Glomerular visceral epithelial cell (primary cell): Measurements from ENCODE around the gene NKD1.

Experiments
- DNase-seq: peaks from one replicate; pipeline ENCODE4 v3.0.0-alpha.2; 2016; ENCODE audit errors: extremely low spot score

The NKD1 gene

GRCh38 chr16:50694206-50694605 is 146.0 kb downstream of the NKD1 start:
- DNase-seq, result no peak

GRCh38 chr16:50695017-50696000 is 147.1 kb downstream of the NKD1 start:
- DNase-seq, result no peak

GRCh38 chr16:50696126-50696525 is 147.9 kb downstream of the NKD1 start:
- DNase-seq, result no peak

- peak; percentile 75 for DNase-seq
Measured at GRCh38 chr16:50696575-50697420, 148.6 kb downstream of the NKD1 start.

GRCh38 chr16:50697421-50697715 is 149.2 kb downstream of the NKD1 start:
- DNase-seq, result no peak

GRCh38 chr16:50697881-50698767 is 149.9 kb downstream of the NKD1 start:
- peak; percentile 28 for DNase-seq
